HG03575 (cell line): Measurements from ENCODE around the gene DGKB.

Source experiments
- ATAC-seq: cut with Tn5 transposase; IDR thresholded peaks from one replicate; pipeline ENCODE4 v1.9.1; 2021; ENCODE audit not compliant: unreplicated experiment, insufficient number of reproducible peaks, low FRiP score; ENCODE audit errors: extremely low read depth

DGKB gene

DNA sequence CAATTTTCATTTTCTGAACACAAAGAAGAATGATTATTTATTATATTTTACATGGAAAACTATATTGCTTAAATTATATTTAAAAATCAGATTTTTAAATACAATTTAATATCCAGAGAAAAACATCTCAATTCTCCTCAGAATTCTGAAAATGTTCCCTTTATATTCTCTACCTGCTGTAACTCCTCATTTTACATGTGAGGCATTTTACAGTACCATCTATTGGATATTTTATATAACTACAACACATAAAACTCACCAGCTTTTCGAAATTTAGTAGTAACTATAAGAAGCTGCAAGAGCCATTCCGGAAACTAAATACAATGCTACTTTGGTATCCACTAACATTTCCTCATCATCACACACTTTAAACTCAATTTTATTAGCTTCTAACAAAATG lies 264.6 kb downstream of the DGKB start:
- ATAC-seq: no peak

DNA sequence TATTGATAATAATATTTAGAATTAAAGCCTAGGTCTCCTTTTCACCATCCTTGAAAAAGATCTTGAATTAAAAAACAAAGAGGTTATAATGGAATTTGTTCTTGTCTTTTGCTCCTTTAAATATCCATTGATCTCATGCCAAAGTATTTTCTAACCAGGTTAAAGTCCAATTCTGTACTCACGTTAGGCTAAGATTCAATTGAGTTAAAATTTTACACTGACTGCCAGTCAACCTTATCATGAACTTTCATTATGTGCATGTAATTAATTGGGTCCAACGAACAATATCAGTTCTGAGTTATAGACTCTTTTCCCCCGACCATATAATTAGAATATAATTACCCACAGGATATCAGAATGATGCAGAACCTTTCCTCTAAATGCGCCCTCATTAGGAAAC lies 266.6 kb downstream of the DGKB start:
- ATAC-seq: no peak

DNA sequence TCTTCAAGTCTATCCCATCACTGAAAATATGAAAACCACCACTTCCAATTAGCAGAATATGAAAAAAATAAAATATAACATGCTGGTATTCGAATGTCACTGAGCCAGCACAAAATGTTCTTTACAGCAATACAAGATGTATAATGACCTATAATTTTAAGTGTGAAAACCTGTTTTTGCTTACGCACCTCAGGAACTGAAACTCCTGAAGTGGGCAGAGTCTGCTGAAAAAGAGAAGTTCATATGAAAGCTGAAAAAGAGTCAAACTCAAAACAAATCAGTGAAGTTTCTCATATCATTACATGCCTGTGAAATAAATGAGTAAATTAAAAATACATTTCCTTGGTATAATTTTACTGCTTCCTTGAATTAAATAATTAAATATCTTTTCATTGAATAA lies 272.5 kb downstream of the DGKB start:
- ATAC-seq: no peak

DNA sequence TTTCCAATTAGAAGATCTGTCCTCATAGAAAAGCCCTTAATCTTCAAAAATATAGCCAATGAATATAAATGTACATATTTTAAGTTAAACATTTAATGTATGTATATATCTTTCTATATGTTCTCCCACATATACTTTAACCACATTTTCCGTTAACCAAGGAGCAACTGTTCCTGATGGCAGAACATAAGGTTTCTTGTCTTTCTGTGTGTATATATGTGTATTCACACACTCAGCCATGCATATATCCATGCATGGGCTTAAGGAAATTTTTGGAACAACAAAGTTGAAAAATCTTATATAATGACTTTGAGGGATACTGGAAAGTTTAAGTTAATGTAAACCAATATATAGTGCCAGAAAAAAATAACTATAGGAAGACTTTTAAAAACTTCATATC lies 274.0 kb downstream of the DGKB start:
- ATAC-seq: no peak

- ATAC-seq: no peak
Measured at GRCh38 chr7:14626076-14626475, 276.5 kb downstream of the DGKB start.

- ATAC-seq: no peak
Measured at GRCh38 chr7:14622559-14622958, 280.0 kb downstream of the DGKB start.

- ATAC-seq: no peak
Measured at GRCh38 chr7:14606101-14606500, 296.4 kb downstream of the DGKB start.

GRCh38 chr7:14604606-14605005 lies 297.9 kb downstream of the DGKB start:
- no peak for ATAC-seq

DNA sequence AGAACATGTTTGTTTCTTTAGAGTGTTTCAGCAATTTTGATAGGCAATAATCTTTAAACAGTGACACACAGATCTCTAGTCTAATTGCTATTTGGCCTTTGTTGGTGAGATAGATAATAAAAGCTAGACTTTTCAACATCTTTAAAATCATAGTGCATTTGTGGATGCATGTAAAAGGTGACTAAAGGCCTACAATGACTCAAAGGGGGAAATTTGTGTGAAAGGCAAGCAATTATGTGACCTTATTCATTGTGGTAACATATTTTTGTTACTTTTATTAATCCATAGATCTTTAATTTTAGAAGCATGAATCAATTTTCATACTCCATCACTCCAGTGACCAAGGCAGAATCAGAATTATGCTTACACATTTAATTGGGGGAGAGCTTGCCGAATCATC lies 299.7 kb downstream of the DGKB start:
- no peak for ATAC-seq

- no peak for ATAC-seq
Measured at GRCh38 chr7:14600766-14601367, 301.7 kb downstream of the DGKB start.

GRCh38 chr7:14598978-14599377 lies 303.6 kb downstream of the DGKB start:
- ATAC-seq: no peak

- ATAC-seq: no peak
Measured at GRCh38 chr7:14596421-14596820, 306.1 kb downstream of the DGKB start.

GRCh38 chr7:14590206-14590605 lies 312.3 kb downstream of the DGKB start:
- ATAC-seq: no peak

DNA sequence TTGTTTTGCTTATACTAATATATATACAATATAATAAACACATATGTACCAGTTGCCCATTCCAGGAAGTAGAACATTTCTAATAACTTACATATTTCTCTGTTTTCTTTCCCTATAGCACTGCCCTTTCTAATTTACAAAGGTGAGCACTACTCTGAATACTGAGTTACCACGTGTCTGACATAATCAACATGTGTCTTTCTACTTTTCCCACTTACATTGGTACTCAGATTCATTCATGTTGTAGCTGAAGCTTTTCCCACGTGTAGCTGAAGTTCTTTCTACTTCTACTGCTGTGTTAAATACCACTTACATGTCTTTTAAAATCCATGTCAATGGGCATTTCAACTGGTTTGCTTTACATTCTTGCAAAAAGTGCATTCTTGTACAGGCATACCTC lies 317.3 kb downstream of the DGKB start:
- ATAC-seq: no peak

GRCh38 chr7:14583518-14583917 lies 319.0 kb downstream of the DGKB start:
- no peak for ATAC-seq

DNA sequence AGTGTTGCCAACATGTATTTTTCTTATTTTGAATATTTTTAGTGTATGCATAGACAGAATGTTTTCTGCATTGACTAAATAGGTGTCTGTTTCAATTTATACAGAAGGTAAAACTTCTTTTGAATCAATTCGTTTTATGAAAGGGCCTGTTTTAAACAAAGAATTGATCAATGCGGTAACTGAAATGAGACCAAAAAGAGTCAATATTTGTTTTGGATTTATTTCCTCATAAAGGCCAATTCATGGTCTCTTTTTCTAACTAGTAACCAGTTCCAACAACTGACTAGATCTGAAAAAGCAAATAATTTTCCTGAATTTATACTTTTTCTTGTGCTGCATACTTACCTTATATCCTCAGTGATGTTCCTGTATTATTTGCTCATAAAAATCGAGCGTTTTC lies 320.5 kb downstream of the DGKB start:
- ATAC-seq: no peak

GRCh38 chr7:14579971-14580370 lies 322.6 kb downstream of the DGKB start:
- ATAC-seq: no peak

DNA sequence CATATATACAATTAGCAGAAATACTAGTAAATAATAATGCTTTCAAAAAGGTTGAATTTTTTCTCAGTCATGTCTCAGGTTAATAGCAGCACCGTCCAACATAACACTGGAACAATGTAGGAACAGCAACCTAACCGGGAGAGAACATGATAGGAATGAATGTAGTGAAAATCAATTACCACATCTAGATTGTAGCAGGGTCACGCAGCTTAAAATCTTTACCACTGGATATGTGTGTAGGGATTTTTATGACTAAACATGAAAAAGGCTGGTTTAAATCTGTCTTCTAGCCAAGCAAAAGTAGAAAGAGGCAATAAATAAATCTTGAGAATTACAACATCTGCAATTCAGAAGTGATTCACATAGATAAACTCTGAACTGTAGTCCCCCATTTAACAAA lies 326.0 kb downstream of the DGKB start:
- no peak for ATAC-seq

DNA sequence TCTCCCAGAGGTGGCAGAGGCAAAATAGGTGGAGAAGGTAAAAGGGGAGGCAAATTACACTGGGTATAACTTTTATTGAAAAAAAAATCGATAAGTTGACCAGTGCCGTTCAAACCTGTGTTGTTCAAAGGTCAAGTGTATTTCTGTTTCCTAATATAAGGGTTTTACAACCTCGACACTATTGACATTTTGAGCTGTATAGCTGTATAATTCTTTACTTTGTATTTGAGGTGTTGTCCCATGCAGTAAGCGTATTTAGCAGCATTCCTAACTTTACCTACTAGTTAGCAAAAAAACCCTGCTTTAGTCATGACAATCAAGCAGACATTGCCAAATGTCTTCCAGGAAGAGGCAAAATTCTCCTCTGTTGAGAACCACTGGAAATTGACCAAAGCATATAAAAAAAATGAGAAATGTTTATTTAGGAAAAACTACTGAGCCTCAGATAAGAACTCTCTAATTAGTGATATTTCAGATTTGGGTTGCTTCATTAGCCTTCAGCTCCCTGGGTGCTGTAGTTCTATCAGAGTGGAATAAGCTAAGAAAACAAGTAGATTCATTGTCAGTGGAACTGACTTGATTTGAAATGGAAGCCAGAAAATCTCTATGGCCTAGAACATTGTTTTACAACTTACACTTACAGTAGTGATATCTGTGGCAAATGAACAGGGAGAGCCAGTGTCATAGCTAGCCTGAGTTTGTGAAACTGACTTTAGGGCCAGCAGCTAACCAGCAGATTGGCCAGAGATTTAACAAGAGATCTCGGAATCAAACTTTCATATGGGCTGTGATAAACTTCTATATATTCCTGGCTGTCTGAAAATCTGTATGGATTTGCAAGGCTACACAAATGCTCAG lies 331.6 kb downstream of the DGKB start:
- ATAC-seq: no peak

GRCh38 chr7:14552060-14552459 lies 350.5 kb downstream of the DGKB start:
- ATAC-seq: no peak

- ATAC-seq: no peak
Measured at GRCh38 chr7:14551310-14551709, 351.2 kb downstream of the DGKB start.
